GM12892 (cell line): ENCODE results near the gene TUBG2.

Experiments
- POLR2A ChIP-seq: IDR thresholded peaks from 2 replicates; pipeline ENCODE4 v1.6.1; 2011; ENCODE audit warnings: low read depth, low read length, control low read depth
- POLR2AphosphoS5 ChIP-seq: IDR thresholded peaks from 2 replicates; pipeline ENCODE4 v1.6.1; 2011; ENCODE audit warnings: low read depth, low read length, control low read depth

GRCh38 chr17:42647778-42648177, 11.3 kb upstream of the TUBG2 start:
- TF ChIP-seq POLR2A (no peak), POLR2AphosphoS5 (no peak)
